T-helper 9 cell (primary cell): ENCODE results near the gene PLOD1.
"Not testable (repeated sequence)": the region's sequence is repeated elsewhere in the genome, so short reads cannot be mapped to it uniquely, and the experiment has no call there.

Source experiments
- DNase-seq: peaks from one replicate; pipeline ENCODE4 v3.0.0-alpha.2; 2020

PLOD1 gene

DNA sequence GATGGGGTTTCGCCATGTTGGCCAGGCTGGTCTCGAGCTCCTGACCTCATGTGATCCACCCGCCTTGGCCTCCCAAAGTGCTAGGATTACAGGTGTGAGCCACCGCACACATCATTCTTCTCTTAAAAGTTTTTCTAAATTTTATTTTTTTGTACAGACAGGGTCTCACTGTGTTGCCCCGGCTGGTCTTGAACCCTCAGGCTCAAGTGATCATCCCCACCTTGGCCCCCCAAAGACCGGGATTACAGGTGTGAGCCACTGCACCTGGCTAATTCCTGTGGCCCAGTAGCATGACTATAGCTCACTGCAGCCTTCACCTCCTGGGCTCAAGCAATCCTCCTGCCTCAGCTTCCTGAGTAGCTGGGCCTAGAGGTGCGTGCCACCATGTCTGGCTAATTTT is 5.3 kb downstream of the PLOD1 start:
- DNase-seq, result not testable (repeated sequence)

DNA sequence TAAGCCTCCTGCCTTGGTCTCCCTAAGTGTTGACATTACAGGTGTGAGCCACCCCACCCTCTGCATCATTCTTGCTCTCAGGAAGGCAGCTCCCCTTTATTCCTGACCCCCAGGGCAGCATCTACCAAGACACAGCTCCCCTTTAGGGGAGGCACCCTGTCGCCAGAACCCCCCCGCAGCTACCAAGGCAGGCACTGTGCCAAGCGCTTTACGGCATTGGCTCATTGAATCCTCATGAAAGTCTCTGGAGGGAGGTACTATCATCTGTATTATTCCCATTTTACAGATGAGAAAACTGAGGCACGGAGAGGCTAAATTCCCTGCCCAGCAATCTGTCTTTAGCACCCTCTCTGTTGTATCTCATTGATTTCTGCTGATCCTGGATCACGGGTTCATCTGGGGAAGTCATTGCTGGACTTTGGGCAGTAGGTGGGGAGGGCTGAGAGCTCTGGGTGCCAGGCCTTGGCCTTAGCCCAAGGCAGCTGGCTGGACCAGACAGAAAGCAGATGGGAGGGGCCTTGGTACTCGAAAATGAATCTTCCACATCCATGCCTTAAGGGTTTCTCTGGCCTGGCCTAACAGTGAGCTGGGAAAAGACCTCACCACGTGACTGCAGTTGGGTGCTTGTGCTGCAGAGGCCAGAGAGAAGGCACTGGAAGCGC is 5.9 kb downstream of the PLOD1 start:
- no peak for DNase-seq

DNA sequence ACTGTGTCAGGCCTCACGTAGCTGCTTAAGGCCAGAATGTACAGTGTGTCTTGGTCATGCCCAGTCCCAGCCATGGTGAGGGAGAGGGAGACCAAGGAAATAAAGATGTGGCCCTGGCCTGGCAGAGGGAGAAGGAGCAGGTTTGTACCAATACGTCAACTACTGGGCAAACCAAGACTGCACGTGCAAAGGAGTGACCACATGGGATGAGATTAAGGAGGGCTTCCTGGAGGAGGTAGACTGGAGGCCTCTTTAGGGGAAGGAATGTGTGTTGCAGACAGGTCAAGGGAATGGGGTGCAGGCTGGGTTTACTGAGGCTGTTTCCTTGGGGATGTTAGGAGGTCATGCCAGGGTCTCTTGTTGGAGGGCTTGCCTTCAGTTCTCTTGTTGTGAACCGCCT is 7.8 kb downstream of the PLOD1 start:
- DNase-seq, result no peak

DNA sequence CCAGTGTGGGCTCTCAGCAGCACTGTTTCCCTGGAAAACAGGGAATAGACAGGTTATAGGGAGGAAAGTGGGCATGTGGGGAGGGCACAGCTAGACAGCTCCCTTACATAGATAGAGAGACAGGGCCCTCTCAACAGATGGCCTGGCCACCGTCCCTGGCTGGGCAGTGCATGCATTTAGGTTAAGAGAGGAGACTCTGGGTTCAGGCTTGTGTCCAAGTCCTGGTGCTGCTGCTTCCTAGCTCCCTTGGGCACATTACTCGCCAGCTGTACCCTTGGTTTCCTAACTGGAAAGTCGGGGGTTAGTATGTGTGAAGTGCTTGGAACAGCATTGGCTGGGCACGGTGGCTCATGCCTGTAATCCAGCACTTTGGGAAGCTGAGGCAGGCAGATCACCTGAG is 9.1 kb downstream of the PLOD1 start:
- no peak for DNase-seq

DNA sequence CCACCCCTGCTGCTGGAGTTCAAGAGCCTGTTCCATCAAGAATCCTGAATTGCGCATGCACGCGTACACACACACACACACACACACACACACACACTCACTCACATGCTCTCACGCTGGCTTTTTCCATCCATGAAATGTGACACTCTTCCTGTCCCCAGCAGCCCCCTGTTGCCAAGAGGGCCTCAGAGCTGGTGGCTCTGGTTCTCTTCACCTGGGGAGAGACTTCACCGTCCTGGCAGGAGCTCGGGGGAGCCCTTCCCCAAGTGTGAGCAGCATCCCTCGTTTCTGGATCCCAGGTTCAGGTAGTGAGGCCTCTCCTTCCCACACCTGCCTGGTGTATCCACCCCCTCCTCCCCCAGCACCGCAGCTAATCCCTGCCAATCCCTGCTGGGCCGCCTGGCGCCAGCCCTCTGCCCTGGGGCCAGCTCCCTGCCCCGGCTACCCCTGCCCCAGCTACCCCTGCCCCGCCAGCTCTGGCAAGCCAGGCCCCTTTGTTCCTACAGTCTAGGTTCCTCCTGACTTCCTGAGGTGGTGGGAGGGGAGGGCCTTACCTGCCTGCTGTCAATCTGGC is 9.9 kb downstream of the PLOD1 start:
- DNase-seq, result no peak

DNA sequence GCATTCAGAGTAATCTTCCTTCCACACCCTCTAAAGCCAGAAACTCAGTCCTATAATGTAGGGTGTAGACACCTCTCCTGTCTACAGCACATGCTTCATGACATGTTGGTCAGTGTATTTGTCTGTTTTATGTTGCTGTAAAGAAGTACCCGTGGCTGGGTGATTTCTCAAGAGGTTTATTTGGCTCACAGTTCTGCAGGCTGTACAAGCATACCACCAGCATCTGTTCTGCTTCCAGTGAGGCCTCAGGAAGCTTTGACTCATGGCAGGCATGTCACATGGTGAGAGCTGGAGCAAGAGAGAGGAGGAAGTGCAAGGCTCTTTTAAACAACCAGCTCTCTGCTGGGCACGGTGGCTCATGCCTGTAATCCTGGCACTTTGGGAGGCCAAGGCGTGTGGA is 12.1 kb downstream of the PLOD1 start:
- no peak for DNase-seq

DNA sequence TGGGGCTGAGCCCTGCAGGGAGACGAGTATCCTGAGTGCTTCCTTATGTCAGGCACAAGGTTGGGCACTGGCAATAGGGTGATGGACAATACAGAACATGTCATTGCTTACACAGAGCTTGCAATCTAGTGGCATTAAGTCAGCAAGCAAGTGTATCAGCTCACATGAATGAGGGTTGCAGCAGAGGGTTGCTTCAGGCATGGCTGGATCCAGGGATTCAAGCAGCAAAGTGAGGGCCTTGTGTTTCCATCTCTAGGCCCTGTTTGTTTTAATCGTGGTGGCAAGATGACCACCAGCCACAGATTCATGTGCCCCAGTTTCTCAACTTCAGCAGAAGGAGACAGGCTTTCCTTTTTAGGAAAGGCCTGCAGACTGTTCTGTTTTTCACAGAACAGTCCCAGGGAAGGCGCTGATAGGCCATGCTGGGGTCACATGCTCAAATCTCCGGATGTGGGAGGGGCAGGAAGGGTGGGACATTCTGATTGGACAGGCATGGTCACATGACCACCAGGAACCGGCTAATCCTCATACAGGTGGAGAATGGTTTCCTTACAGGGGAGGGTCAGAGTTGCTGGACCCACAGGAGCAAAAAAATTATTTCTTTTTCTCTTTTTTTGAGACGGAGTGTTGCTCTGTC is 14.4 kb downstream of the PLOD1 start:
- no peak for DNase-seq

DNA sequence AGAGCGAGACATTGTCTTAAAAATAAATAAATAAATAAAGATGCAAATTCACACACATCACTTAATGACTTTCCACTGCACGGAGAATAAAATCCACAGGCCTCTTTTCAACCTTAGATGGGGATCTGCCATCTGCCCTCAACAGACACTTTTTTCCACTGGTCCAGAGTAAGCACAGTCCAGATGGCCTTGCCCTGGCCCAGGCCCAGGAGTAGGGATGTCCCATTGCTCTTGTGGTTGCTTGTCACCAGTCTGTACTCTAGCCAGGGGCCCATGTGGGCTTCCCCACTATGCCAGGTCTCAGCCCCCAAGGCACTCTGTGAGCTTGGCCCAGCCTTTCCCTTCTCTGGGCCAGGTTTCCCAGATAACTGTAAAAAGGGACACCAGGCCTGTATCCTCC is 17.4 kb downstream of the PLOD1 start:
- DNase-seq, result no peak

DNA sequence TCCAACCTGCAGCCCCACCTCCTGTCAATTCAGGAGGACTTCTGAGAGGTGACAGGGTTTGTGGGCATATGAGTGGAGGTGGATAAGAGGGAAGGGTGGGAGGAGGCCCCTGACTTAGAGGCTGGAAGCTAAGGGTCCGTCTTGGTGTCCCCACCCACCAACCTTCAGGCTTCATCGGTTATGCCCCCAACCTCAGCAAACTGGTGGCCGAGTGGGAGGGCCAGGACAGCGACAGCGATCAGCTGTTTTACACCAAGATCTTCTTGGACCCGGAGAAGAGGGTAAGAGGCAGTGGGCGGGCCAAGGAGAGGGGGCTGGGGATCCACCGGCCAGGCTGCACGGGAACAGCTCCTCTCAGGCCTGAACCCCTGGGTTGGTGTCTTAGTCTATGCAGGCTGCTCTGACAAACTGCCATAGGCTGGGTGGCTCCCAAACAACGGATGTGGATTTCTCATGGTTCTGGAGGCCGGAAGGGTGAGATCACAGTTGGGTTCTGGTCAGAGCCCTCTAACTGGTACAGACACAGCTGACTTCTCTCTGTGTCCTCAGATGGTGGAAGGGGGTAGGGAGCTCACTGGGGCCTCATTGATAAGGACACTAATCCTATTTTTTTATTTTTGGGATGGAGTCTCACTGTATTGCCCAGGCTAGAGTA is 18.1 kb downstream of the PLOD1 start:
- DNase-seq, result no peak

DNA sequence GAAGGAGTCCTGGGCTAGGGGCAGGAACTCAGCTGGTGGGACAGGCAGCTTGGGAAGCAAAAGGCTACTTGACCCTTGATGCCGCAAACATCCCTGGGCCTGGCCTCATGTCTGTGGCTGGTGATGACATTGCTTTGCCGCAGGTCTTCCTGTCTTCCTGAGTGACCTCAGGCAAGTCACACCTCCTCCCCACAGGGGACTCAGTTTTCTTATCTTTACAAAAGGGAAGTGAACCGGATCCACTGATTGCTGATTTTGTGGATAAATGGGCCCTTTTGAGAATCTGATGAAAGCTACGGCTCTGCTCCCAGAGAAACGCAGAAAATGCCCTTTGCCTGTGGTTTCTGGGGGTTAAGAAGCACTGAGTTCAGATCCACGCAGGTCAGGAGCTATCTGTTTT is 20.7 kb downstream of the PLOD1 start:
- DNase-seq, result no peak

DNA sequence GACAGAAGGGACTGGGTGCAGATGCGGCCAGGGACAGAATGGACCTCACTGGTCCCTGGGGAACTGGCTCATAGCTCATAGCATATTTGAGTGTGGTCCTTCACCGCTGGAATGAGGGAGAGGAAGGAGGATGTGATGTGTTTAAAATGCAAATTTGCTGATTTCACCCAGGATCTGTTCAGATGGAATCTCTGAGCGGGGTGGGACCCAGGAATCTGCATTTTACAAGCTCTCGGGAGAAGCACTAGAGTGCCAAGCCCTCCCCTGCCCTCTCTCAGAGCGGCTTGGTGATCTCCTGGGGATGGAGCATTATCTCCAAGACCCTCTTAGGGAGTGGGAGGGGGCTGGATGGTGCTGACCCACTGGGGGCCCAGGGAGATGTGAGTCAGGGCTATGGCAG is 22.9 kb downstream of the PLOD1 start:
- no peak for DNase-seq

DNA sequence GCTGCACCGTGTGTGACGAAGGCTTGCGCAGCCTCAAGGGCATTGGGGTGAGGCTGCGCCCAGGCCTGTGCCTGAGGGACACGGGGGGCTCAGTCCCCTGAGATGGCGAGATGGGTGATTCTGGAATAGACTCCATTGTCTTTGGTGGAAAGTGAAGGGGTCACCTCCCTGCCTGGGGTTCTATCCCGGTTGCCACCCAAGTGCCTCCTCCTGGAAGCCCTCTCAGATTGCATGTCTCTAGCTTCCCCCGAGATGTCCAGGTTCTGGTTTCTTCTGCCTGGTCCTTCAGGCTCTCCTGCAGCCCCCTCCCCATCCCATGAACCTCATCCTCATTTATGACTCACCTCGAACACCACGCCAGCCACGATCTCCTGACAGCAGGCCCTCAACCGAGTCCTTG is 23.4 kb downstream of the PLOD1 start:
- DNase-seq, result no peak

DNA sequence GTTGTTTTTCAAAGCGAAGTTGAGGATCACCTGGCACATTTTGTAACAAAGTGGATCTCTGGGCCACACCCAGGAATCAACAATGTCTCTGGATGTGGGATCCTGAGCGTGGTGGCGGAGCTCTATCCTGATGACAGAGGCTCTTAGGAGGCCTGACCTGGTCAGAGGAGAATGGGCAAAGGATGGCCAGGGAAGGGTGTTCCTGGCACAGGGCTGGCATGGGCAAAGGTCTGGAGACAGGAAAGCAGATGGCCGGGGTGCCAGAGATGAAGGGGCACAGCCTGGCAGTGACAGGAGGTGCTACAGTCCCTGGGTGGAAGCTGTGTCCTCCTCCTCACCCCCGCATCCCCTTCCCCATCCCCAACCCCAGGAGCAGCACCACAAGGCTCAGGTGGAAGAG is 25.8 kb downstream of the PLOD1 start:
- no peak for DNase-seq

DNA sequence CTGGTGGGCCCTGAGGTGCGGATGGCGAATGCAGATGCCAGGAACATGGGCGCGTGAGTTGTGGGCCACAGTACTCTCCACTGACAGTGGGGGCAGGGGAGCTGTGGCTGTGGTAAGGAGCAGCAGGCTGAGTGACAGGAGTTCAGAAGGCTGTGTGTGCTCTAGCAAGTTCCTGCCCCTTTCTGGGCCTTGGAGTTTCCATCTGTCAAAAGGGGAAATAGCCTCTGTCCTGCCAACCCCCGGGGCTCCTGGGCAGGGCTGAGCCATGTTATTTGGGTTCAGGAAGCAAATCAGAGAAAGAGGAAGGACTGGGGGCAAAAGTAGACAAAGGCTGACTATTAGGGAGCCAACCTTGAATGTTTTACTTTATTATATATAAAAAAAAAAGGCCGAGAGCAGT is 26.2 kb downstream of the PLOD1 start:
- DNase-seq, result no peak

DNA sequence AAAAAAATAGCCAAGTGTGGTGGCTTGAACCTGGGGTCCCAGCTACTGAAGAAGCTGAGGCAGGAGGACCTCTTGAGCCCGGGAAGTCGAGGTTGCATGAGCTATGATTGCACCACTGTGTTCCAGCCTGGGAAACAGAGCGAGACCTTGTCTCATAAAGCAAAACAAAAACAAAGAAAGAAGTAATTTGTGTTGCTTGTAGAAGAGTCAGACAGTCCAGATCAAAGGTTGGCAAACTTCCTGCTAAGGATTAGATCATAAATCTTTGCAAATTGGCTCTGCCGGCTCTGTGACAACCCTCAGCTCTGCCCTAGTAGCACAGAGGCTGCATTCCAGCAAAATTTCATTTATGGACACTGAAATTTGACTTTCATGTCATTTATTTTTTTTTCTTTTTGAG is 26.7 kb downstream of the PLOD1 start:
- no peak for DNase-seq

DNA sequence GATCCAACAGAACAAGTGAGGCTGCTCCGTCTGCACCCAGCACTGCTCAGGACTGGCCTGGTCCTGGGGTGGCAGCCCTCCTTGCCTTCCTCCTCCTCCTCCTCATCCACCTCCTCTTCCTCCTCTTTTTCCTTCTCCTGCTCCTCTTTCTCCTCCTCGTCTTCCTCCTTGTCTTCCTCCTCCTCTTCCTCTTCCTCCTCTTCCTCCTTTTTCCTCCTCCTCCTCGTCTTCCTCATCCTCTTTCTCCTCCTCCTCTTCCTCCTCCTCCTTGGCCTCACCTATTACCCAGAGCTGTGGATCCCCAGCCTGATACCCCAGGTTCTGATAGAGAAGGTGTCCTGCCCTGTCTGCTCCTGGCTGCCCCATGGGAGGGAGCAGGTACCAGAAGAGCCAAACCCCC is 29.1 kb downstream of the PLOD1 start:
- no peak for DNase-seq

DNA sequence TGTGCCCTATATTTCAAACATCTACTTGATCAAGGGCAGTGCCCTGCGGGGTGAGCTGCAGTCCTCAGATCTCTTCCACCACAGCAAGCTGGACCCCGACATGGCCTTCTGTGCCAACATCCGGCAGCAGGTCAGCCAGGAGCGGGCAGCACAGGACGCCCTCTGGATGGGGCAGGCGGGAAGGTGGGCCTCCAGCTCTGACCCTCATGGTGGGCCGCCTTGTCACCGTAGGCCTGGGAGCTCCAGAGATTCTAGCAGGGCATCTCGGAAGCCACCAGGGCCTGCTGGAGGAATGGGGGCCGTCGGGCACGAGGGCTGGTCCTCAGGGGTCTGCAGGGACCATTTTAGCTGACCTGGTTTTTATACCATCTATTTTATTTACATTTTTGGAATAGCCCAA is 30.1 kb downstream of the PLOD1 start:
- no peak for DNase-seq

DNA sequence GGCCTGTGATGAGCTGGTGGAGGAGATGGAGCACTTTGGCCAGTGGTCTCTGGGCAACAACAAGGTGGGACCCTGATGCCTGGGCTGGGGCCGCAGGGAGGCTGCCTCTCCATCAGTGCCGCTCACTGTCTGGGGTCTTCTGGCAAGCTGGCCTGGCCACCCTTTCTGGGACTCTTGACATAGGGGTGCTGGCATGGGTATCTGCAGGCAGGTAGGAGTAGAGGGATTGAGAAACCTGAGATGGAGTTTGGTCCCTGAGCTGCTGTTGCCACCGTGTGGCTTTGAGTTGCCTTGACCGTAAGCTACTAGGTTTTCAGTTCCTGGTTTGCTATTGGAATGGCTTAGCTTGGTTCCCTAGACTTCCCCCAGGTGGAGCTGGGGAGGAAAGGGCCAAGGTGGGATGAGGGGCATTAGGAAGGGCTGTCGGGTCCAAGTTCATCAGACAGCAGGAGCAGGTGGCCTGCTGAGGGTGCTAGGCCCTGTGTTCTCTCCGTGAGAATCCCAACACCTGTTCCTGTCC is 32.6 kb downstream of the PLOD1 start:
- DNase-seq, result no peak

DNA sequence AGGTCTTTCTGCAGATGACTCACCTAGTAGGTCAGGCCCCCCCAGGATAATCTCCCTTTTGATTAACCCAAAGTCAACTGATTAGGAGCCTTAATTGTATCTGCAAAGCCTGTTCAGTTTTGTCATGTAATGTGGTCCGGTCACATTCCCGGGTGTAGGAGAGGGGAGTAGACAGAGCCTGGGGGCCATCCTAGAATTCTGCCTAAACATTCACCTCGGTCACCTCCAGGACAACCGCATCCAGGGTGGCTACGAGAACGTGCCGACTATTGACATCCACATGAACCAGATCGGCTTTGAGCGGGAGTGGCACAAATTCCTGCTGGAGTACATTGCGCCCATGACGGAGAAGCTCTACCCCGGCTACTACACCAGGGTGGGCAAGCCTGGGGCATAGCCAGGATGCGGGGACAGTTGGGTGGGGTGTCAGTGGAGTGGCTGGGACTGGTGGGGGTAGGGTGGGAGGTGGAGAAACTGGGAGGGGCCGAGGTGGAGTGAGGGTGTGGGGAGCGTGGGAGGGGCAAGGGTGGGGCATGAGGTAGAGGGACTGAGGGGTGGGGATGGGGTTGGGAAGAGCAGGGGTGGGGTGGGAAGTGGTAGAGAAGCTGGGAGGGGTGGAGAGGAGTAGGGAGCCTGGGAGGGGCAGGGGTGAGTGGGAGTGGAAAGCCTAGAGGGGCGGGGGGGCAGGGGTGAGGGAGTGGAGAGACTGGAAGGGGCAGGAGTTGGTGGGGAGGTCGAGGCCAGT is 36.1 kb downstream of the PLOD1 start:
- no peak for DNase-seq

DNA sequence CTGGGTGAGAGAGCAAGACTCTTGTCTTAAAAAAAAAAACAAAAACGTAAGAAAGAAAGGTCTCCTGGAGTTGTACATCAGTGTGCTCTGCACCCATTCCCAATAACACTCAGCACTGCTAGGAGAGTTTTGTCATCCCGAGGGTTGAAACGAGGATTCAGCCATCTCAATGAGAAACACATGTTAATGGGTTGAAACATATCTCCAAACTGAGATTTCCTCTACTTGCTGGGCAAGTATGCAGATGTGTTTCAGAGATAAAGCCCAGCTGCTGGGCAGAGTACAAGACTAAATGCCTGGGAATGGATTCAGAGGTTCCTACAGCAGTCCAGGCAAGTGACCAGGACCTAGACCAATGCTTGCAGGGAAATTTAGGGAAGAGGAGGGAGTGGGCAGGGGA is 43.1 kb downstream of the PLOD1 start:
- no peak for DNase-seq

DNA sequence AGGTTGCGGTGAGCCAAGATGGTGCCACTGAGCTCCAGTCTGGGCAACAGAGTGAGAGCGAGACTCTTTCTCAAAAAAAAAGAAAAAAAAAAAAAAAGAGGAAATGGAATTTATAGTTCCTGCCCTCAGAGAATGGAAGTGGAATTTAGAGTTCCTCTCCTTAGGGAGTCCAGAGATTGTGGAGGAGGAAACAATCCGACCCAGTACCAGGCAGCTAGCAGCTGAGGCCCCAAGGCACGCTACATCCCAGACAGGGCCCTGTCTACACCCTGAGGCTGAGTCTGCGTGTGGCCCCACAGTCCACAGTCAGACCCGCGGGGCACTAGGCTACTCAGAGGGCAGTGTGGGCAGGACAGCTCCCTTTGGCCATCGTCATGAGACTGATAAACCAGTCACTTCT is 43.8 kb downstream of the PLOD1 start:
- DNase-seq, result no peak

DNA sequence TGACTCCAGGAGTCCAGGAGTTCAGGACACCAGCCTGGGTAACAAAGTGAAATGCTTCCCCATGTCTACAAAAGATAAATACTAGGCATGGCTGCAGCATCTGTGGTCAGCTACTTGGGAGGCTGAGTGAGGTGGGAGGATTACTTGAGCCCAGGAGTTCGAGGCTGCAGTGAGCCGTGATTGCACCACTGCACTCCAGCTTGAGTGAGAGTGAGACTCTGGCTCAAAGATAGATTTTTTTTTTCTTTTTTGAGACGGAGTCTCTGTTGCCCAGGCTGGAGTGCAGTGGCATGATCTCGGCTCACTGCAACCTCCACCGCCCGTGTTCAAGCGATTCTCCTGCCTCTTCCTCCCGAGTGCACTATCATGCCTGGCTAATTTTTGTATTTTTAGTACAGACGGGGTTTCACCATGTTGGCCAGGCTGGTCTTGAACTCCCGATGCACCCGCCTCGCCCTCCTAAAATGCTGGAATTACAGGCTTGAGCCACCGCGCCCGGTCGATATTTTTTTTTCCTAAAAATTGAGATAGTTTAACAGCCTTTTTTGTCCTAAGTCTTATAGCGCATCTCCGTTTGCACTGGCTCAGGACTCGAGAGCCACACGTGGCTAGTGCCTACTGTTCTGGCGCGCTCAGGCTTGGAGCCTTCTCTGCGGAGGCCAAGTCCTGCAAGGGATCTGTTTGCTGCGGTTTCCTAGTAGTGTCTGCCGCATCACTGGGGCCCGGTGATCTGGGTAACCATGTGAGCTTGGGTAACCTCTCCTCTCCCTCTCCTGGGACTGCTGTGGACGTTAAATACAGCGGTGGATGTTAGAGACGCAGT is 44.7 kb downstream of the PLOD1 start:
- DNase-seq, result no peak
